Measurements from ENCODE around the gene TEX2. TPM values are rescaled to one million over a fixed set of nuclear protein-coding genes. Genes with fewer than 3 reads are reported as not detected.

Gene TEX2
- total and polyA plus RNA-seq, 2 experiments from 2014 or later = 27.9 to 37.7 TPM

GRCh38 chr17:64297467-64298088 is 34.5 kb upstream of the TEX2 start:
- no peak for TF ChIP-seq EZH2 (IDR thresholded peaks at IDR 0.05; ENCODE audit: borderline replicate concordance)
- TF ChIP-seq CTCF (IDR thresholded peaks at IDR 0.05; ENCODE audit: poor library complexity) = no peak
- no peak for TF ChIP-seq EZH2phosphoT487 (IDR thresholded peaks at IDR 0.05; ENCODE audit: low read depth, severe bottlenecking, unreplicated experiment)
- Histone ChIP-seq H3K9me3 (ENCODE audit: low read depth) (no peaks in the 10 kb centered on the region), H3K79me2 (no peaks in the 10 kb centered on the region), H3K36me3 (replicated peaks; ENCODE audit: insufficient read depth, low read depth) (no peaks in the 10 kb centered on the region), H3K9me2 (replicated peaks; ENCODE audit: insufficient read depth) (no peaks in the 10 kb centered on the region), H3K27me3 (no peaks in the 10 kb centered on the region), H2AFZ (no peak overlapping the region), H4K20me1 (ENCODE audit: insufficient read depth, poor library complexity, severe bottlenecking) (no peaks in the 10 kb centered on the region), H3K4me3 (no peak overlapping the region), H3K4me1 (ENCODE audit: insufficient read depth) (peaks cover 3% of the 10 kb centered on the region), H3K27ac (no peak overlapping the region), H3K4me2 (no peak overlapping the region)
- WGBS (ENCODE audit: low lambda C conversion rate, missing lambda C conversion rate) = 94% methylated on average over 8 of the region's 8 CpGs
- no peak for DNase-seq (ENCODE audit: low spot score)

- Histone ChIP-seq H3K27me3 (no peaks in the 10 kb centered on the region), H3K9me2 (replicated peaks; ENCODE audit: insufficient read depth) (no peaks in the 10 kb centered on the region), H3K27ac (no peak overlapping the region), H3K4me3 (no peak overlapping the region), H4K20me1 (ENCODE audit: insufficient read depth, poor library complexity, severe bottlenecking) (no peaks in the 10 kb centered on the region), H3K36me3 (replicated peaks; ENCODE audit: insufficient read depth, low read depth) (no peaks in the 10 kb centered on the region), H2AFZ (no peak overlapping the region), H3K4me1 (ENCODE audit: insufficient read depth) (no peaks in the 10 kb centered on the region), H3K79me2 (no peaks in the 10 kb centered on the region), H3K4me2 (no peak overlapping the region), H3K9me3 (ENCODE audit: low read depth) (no peaks in the 10 kb centered on the region)
- 83% methylated on average over 5 of the region's 5 CpGs for WGBS (ENCODE audit: low lambda C conversion rate, missing lambda C conversion rate)
- DNase-seq (ENCODE audit: low spot score) = no peak
- TF ChIP-seq EZH2phosphoT487 (IDR thresholded peaks at IDR 0.05; ENCODE audit: low read depth, severe bottlenecking, unreplicated experiment) = no peak
- no peak for TF ChIP-seq CTCF (IDR thresholded peaks at IDR 0.05; ENCODE audit: poor library complexity)
- TF ChIP-seq EZH2 (IDR thresholded peaks at IDR 0.05; ENCODE audit: borderline replicate concordance) = no peak
These were observed 33.2 kb upstream of the TEX2 start for GRCh38 chr17:64296246-64296645.

GRCh38 chr17:64295146-64295545 is 32.1 kb upstream of the TEX2 start:
- Histone ChIP-seq H3K27me3 (no peaks in the 10 kb centered on the region), H4K20me1 (ENCODE audit: insufficient read depth, poor library complexity, severe bottlenecking) (no peaks in the 10 kb centered on the region), H3K27ac (no peak overlapping the region), H3K36me3 (replicated peaks; ENCODE audit: insufficient read depth, low read depth) (no peaks in the 10 kb centered on the region), H3K9me3 (ENCODE audit: low read depth) (no peaks in the 10 kb centered on the region), H3K4me3 (no peak overlapping the region), H2AFZ (no peak overlapping the region), H3K4me2 (no peak overlapping the region), H3K9me2 (replicated peaks; ENCODE audit: insufficient read depth) (no peaks in the 10 kb centered on the region), H3K4me1 (ENCODE audit: insufficient read depth) (no peaks in the 10 kb centered on the region), H3K79me2 (no peaks in the 10 kb centered on the region)
- no peak for DNase-seq (ENCODE audit: low spot score)
- no peak for TF ChIP-seq CTCF (IDR thresholded peaks at IDR 0.05; ENCODE audit: poor library complexity)
- no peak for TF ChIP-seq EZH2phosphoT487 (IDR thresholded peaks at IDR 0.05; ENCODE audit: low read depth, severe bottlenecking, unreplicated experiment)
- TF ChIP-seq EZH2 (IDR thresholded peaks at IDR 0.05; ENCODE audit: borderline replicate concordance) = no peak
- WGBS (ENCODE audit: low lambda C conversion rate, missing lambda C conversion rate) = 90% methylated on average over 3 of the region's 3 CpGs
